GM19397 (cell line): ENCODE results near the gene CFAP65.

ENCODE experiments used
- ATAC-seq: cut with Tn5 transposase; IDR thresholded peaks from one replicate; pipeline ENCODE4 v1.9.1; 2021; ENCODE audit warnings: mild to moderate bottlenecking, moderate library complexity; ENCODE audit not compliant: unreplicated experiment

CFAP65 gene

DNA sequence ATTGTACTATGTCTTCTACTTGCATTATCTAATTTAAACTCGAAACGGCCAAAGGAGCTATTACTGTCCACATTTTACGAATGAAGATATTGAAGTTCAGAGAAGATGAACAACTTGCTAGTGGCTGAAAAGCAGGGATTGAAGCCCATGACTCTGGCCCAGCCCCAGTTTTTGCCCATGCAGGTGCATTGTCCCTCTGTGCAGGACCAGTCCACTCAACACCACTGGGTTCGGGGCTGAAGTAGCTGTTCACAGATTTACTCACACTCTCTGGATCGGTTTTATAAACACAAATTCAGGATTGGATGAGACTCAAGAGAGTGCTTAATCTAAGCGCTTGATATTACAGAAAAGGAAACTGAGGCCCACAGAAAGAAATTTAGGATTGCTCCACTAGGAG, 20.8 kb upstream of the CFAP65 start:
- ATAC-seq: no peak

- ATAC-seq: no peak
These were observed 19.8 kb upstream of the CFAP65 start, which contains the start of gene IHH for GRCh38 chr2:219060821-219061791. TSS of gene IHH (minus strand) at chr2:219060921. CDS start at chr2:219060467, 454 bp downstream.

- ATAC-seq: no peak
These were observed 18.7 kb upstream of the CFAP65 start for GRCh38 chr2:219059725-219060682.

DNA sequence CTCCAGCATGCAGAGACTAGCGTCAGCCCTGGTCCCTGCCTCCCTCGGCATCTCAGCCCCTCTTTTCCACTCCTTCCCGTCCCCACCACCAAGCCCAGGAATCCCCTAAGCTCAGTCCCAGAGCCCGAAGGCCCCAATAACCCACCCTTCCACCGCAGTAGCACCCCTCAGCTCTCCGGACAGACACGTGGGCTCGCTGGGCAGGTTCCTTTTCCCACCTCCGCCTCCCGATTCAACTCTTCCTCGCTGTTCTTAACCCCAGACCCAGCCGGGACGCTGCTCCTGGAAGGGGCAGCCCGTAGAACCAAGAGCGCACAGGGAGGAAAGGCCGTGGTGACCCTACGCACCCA, 18.0 kb upstream of the CFAP65 start:
- no peak for ATAC-seq

DNA sequence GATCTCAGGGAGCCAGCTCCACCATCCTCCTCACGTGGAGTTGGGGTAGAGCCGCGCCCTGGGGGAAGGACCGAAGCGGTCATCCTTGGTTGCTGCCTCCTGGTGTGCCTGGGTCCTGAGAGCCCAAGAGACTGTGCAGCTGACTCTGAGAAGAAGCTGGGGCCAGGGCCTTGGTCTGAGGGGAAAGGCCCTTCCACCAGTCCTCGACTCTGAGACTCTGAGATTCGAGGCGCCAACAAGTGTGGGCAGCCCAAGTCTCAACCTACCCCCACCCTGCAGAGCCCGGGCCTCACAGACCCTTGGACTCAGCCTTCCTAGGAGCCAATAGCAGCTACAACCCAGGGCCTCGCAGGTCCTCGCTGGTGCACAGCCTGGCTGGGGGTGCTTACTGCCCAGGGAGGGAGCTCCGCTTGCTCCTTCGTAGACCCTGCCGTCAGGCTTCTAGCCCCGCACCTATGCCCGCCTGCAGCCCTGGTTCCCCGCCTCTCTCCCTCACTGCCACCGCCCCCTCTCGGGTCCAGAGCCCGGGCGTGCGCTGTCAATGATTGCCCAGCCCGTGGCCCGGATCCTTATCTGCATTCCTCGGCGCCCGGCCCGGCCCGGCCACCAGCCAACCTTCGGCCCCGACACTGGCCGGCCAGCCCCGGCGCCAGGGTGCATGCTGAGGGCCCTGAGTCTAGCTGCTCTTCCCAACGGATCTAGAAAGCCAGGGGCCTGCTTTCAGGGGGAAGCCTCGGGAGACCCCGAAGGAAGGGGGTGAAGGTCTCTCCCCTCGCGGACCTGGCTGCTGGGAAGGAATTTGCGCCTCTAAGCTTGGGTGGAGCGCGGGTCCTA, 17.4 kb upstream of the CFAP65 start:
- no peak for ATAC-seq

GRCh38 chr2:219057709-219058540, 16.6 kb upstream of the CFAP65 start:
- peak; percentile 89 for ATAC-seq

GRCh38 chr2:219056896-219057708, 15.8 kb upstream of the CFAP65 start:
- no peak for ATAC-seq

- ATAC-seq: no peak
These were observed 15.0 kb upstream of the CFAP65 start for GRCh38 chr2:219056176-219056895.

DNA sequence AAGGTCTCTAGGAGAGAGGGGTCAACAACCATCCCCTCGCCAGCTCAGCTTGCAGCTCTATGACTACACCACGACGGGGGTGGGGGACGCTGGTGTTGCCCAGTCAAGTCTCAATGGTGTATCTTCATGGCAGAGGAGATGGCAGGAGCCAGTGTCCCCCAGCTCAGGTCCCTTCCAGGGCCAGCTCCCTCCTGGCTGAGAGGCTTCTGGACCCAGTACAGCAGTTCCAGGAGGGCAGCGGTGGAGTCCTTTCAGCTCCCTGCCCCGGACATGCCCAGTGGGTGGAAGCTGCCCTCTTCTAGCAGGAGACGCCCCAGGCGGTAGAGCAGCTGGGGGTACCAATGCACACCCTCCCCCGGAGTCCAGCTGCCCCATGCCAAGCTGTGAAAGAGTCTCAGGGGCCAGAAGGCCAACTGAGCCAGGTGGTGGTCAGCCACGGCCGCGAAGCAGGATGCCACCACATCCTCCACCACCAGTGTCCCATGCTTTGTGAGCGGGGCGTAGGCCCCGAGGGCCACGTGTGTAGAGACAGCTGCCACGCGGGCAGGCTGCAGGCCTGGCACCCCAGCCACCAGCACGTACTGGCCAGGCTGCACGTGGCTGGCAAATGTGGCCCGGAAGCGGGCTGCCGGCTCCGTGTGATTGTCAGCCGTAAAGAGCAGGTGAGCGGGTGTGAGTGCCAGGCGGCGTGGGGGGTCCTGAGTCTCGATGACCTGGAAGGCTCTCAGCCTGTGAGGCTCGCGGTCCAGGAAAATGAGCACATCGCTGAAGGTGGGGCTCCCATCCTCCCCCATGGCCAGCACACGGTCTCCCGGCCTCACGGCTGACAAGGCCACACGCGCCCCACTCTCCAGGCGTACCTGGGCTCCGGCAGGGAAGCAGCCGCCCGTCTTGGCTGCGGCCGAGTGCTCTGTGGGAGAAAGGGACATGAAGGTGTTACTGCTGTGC, 13.9 kb upstream of the CFAP65 start:
- ATAC-seq: no peak

GRCh38 chr2:219049282-219049681, 8.0 kb upstream of the CFAP65 start:
- ATAC-seq: no peak

DNA sequence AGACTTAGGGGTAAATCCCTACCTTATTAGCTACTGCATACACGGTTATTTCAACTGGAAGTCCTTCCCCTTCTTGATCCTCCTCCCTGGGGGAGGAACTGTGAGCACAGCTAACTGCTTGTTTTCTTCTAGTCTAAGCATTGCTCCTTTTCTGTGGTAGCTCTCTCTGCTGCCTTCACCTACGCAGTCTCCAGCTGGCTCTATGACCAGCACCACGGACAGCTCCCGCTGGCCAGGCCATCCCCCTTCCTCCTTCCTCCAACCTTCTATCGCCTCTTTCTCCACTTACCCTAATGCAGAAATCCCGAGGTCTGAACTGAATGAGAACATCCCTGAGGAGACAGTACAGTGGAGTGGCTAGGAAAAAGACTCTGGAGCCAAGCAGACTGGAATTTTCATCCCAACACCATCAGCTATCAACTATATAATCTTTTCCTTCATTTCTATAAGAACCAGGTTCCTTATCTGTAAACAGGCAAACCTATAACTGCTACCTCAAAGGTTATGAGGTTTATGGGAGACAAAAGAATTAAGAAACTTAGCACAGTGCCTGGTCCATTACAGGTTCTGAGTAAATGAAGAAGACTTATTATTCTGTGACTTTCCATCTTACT, 4.7 kb upstream of the CFAP65 start:
- no peak for ATAC-seq

GRCh38 chr2:219042750-219043149, 1.4 kb upstream of the CFAP65 start:
- ATAC-seq: no peak

DNA sequence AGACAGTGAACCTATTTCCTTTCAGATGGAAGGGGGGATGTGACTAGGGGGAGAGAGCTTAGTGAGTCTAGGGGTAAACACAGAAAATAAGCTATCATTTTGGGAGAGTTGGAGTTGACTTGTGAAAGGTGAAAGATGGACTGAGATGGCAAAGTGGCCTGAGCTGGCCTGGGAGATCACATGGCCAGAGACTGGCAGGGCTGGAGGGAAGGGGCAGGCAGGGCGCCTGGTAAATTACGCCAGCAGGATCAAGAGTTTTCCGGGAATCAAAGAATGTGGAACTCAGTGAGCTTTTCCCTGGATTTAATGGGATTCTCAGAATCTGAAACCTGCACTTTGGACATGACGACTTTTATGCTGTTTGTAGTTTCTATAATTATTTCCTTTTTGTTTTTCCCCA, 841 bp upstream of the CFAP65 start:
- no peak for ATAC-seq

GRCh38 chr2:219038600-219038999, 2.7 kb downstream of the CFAP65 start:
- no peak for ATAC-seq

DNA sequence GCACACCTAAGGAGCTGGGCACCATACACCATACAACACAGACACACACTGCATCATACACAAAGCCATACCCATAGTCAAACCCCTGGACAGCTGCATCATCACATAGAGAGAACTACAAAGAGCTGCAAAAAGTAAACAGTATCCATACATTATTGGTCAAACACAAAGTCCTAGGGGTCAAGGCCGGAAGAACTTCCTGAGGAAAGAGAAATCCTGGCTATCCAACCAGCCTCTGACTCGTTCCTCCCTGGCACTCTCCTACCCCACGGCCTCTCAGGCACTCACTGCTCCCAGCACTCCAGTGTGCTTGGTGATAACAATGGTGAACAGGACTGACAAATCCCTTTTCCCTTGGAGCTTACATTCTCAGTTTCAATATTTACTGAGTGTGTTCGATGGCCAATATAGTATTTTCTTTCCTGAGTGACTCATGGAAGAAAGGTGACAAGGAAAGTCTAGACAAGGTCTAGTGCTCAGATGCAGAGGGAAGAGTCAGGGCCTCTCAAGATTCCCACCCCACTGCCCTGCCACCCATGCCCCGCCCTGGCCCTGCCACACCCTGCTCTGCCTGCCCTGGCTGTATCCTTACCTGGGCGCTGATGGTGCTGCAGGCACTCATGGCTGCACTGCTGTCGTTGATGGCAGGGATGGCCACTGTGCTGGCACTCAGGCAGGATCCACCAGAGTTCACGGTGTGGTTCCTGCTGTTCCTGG, 3.4 kb downstream of the CFAP65 start:
- ATAC-seq: no peak

DNA sequence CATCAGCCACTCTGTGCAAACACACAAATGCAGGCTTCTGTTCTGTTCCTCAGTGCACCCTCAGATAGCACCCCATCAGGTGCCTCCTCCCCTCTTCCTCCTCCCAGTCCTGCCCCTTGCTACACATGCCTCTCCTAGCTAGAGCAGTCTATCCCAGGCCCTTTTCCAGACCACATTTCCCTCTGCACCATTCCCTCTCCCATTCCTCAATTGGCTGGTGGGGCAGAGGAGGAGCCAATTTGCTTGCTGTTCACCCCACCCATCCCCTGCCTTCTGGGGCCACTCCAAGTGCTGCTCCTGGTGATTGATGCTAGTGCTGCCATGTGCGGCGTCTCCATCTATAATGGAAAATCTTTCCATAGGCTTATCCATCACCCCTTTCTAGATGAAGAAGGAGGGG, 5.4 kb downstream of the CFAP65 start:
- no peak for ATAC-seq
